Measurements from ENCODE around the gene EXOC3L1.

The EXOC3L1 gene

GRCh38 chr16:67181346-67181745 is 8.6 kb downstream of the EXOC3L1 start:
- DNase-seq: no peak

GRCh38 chr16:67180166-67180565 is 9.8 kb downstream of the EXOC3L1 start:
- no peak for DNase-seq

GRCh38 chr16:67179421-67180080 is 10.4 kb downstream of the EXOC3L1 start:
- no peak for DNase-seq

- DNase-seq: peak; percentile 60
Measured at GRCh38 chr16:67177743-67178699, 11.9 kb downstream of the EXOC3L1 start.

- no peak for DNase-seq
Measured at GRCh38 chr16:67176662-67177061, 13.3 kb downstream of the EXOC3L1 start.

- DNase-seq: no peak
Measured at GRCh38 chr16:67174706-67175231, 15.2 kb downstream of the EXOC3L1 start.

DNA sequence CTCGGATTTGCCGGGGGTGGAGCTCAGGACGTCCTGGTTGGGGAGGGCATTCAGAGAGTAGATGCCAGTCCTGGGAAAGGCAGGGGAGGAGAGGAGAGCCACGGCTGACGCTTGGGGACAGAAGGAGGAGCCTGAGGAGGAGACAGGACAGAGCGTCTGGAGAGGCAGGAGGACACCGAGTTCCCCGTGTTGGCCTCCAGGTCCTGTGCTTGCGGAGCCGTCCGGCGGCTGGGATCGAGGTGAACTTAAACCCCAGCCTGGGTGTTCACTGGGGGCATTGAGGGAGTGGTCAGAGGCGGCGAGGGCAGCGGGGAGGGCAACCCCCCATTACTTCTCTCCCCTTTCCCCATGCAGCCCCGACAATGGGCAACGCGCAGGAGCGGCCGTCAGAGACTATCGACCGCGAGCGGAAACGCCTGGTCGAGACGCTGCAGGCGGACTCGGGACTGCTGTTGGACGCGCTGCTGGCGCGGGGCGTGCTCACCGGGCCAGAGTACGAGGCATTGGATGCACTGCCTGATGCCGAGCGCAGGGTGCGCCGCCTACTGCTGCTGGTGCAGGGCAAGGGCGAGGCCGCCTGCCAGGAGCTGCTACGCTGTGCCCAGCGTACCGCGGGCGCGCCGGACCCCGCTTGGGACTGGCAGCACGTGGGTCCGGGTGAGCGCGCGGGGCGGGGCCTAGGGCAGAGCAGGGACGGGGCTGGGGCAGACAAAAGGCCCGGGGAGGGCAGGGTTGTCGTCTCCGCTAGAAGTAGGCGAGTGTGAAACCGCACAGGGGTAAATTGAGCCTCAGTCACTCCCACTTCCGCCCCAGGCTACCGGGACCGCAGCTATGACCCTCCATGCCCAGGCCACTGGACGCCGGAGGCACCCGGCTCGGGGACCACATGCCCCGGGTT is 15.9 kb downstream of the EXOC3L1 start:
- peak; percentile 45 for DNase-seq

- DNase-seq: no peak
Measured at GRCh38 chr16:67173323-67173722, 16.6 kb downstream of the EXOC3L1 start.

GRCh38 chr16:67170949-67171649 is 18.8 kb downstream of the EXOC3L1 start:
- no peak for DNase-seq

- peak; percentile 41 for DNase-seq
Measured at GRCh38 chr16:67170168-67170948, 19.6 kb downstream of the EXOC3L1 start, which contains the start of gene NOL3. TSS of gene NOL3 (plus strand) at chr16:67170538.

- DNase-seq: peak; percentile 5
Measured at GRCh38 chr16:67169642-67170167, 20.2 kb downstream of the EXOC3L1 start.

GRCh38 chr16:67169011-67169451 is 20.9 kb downstream of the EXOC3L1 start:
- DNase-seq: no peak

DNA sequence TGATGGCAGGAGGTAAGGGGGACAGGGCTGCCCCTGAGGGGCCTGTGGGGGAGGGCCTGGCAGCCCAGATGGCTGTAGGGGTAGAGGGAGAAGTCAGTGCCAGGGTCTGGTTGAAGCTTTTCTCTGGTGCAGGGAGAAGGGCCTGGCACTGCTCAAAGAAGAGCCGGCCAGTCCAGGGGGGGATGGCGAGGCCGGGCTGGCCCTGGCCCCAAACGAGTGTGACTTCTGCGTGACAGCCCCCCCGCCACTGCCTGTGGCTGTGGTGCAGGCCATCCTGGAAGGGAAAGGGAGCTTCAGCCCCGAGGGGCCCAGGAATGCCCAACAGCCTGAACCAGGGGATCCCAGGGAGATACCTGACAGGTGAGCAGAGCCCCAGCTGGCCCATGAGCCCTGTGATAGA is 22.3 kb downstream of the EXOC3L1 start:
- DNase-seq: no peak

DNA sequence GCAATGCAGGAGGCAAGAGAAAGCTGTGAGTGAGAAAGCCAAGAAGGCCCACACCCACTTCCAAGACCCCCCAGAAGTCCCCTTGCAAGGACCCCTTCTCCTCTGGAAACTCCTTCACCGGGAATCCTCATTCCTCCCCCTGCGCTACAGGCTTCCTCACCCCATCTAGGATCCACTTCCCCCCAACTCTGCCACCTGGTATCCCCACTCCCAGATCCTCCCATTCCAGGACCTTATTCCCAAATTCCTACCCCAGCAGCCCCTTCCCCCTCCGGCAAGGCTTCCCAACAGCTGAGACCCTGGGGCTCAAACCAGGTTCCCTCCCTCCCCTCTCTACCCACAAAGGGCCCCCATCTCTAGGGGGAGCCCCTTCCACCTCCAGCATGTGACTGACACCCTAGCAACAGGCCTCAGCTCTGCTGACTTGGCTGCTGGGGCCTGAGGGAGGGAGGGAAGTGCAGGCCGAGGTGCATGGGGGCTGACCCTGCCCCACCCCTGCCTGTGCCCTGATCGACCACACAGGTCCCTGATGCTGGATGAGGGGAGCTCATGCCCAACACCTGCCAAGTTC is 23.3 kb downstream of the EXOC3L1 start:
- no peak for DNase-seq

DNA sequence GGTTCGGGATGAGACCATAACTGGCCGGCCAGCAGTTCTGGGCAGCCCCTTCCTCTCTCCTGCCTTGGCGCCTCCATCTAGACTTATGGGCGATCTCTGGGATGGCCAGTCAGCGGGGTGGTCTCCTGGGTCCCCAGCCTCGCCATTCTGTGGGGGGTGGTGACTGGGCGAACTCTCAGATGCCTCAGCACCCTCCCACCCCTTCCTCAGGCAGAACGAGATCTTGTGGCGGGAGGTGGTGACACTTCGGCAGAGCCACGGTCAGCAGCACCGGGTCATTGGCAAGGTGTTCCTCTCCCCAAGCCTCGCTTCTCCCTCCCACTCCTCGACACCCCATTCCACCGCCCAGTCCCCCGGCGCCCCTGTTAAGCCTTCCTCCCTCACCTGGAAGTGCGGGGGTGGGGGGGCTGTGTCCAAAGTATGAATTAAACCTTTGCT is 23.8 kb downstream of the EXOC3L1 start:
- DNase-seq: no peak

GRCh38 chr16:67165121-67166078 is 24.5 kb downstream of the EXOC3L1 start:
- no peak for DNase-seq

- DNase-seq: no peak
Measured at GRCh38 chr16:67164599-67165061, 25.3 kb downstream of the EXOC3L1 start, which contains the start of gene HSF4. TSS of gene HSF4 (plus strand) at chr16:67164745. CDS start at chr16:67164812, 67 bp downstream.

- no peak for DNase-seq
Measured at GRCh38 chr16:67163999-67164558, 25.9 kb downstream of the EXOC3L1 start.

All from DMS79 treated with DMSO at 0.1 percent for 48 hours (cell line).